Spleen (tissue), 7 donors: Measurements from ENCODE around the gene PRKCH.

ENCODE experiments used
- POLR2A ChIP-seq, 3 donors: fragments of 450-650 bp; IDR thresholded peaks; one replicate each; pipeline ENCODE4 v1.5.1; 2017; ENCODE audit warnings: antibody characterized with exemption in 3 of 3, mild to moderate bottlenecking in 1 of 3
- TF ChIP-seq, protein P1 (sequence below), 11 experiments: fragments of 200-600 bp in 7 of 11; fragments of 450-650 bp in 4 of 11; sonication (generic) in 4 of 11; IDR thresholded peaks in 8 of 11; conservative IDR thresholded peaks in 3 of 11; 1 replicate in 7 of 11; 2 replicates in 4 of 11; pipeline versions ENCODE4 v1.4.0 to v1.8.0; 2016 to 2021; ENCODE audit warnings: antibody characterized with exemption in 11 of 11, inconsistent platforms in 4 of 11, mild to moderate bottlenecking in 1 of 11
- donor health status: DM: no; HTN: no; CAD: no; lungs with moderate emphysema.
- donor health status: DM: no; HTN: no; CAD: no.
- donor health status: DM: no; HTN: no; CAD: no.

DNA sequence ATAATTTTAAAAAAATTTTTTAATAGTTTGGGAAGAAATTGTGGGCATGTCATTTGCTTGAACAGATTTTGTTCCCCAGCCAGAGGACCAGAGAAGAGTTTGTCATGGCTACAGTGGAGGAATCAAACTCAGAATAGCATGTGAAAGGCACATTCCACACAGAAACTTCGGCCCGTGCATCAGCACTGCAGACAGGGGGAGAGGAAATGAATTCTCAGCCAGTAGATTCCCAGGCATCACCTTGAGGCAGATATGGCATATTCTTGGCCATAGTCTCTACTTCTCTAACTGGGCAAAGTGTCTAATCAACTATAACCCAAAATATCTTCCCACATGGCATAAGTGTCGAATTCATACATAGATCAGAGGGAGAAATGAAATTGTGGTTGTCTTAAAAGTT, 153.3 kb downstream of the PRKCH start:
- TF ChIP-seq, protein P1, sequence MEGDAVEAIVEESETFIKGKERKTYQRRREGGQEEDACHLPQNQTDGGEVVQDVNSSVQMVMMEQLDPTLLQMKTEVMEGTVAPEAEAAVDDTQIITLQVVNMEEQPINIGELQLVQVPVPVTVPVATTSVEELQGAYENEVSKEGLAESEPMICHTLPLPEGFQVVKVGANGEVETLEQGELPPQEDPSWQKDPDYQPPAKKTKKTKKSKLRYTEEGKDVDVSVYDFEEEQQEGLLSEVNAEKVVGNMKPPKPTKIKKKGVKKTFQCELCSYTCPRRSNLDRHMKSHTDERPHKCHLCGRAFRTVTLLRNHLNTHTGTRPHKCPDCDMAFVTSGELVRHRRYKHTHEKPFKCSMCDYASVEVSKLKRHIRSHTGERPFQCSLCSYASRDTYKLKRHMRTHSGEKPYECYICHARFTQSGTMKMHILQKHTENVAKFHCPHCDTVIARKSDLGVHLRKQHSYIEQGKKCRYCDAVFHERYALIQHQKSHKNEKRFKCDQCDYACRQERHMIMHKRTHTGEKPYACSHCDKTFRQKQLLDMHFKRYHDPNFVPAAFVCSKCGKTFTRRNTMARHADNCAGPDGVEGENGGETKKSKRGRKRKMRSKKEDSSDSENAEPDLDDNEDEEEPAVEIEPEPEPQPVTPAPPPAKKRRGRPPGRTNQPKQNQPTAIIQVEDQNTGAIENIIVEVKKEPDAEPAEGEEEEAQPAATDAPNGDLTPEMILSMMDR (IDR thresholded peaks at IDR 0.05 in 8 of 11, conservative IDR thresholded peaks at IDR 0.05 in 3 of 11) = no peak
- TF ChIP-seq POLR2A (IDR thresholded peaks at IDR 0.05) = no peak
